ENCODE measurements around the gene CST9. TPM values are rescaled to one million over a fixed set of nuclear protein-coding genes. Genes with fewer than 3 reads are reported as not detected.

Gene CST9
- total and polyA plus RNA-seq, 2 of the 13 experiments (the other 11 are each of a cell fraction or from before 2014, with no cell fraction given) = 0.07 TPM; not detected in 1

GRCh38 chr20:23640018-23640601 is 34.4 kb upstream of the CST9 start (continued):
- TF ChIP-seq HNF4G (IDR thresholded peaks at IDR 0.05; ENCODE audit: borderline replicate concordance, low read depth, low read length) (0 out of 2 replicates have a peak, but pooled peaks have one; percentile 40), HNF4G (CRISPR knock-in tag; IDR thresholded peaks at IDR 0.05; ENCODE audit: borderline replicate concordance, low read depth) (0 out of 2 replicates have a peak, but pooled peaks have one; percentile 9), KDM5B (CRISPR knock-in tag; IDR thresholded peaks at IDR 0.05; ENCODE audit: borderline replicate concordance) (peak; percentile 14; the same call in 1 of the 2 replicates), DMAP1 (CRISPR knock-in tag; IDR thresholded peaks at IDR 0.05) (no peak), ZNF33B (CRISPR knock-in tag; IDR thresholded peaks at IDR 0.05) (no peak), NR2F1 (CRISPR knock-in tag; IDR thresholded peaks at IDR 0.05) (peak in 1 of 2 experiments; percentile 27; a peak in 1 of 4 replicates), TBX3 (IDR thresholded peaks at IDR 0.05; ENCODE audit: borderline replicate concordance) (no peak), SALL1 (CRISPR knock-in tag; IDR thresholded peaks at IDR 0.05) (peak; percentile 22; the same call in 1 of the 2 replicates), ZNF576 (CRISPR knock-in tag; IDR thresholded peaks at IDR 0.05) (no peak), MLLT10 (CRISPR knock-in tag; IDR thresholded peaks at IDR 0.05) (no peak), SMAD9 (CRISPR knock-in tag; IDR thresholded peaks at IDR 0.05) (no peak), FOSL1 (CRISPR knock-in tag; IDR thresholded peaks at IDR 0.05; ENCODE audit: borderline replicate concordance) (no peak), THRA (CRISPR knock-in tag; IDR thresholded peaks at IDR 0.05; ENCODE audit: borderline replicate concordance) (peak; percentile 46; the same call in 1 of the 2 replicates), ZNF7 (CRISPR knock-in tag; IDR thresholded peaks at IDR 0.05) (no peak), ATF7 (IDR thresholded peaks at IDR 0.05) (no peak), ATF7 (CRISPR knock-in tag; IDR thresholded peaks at IDR 0.05) (peak; percentile 20; the same call in 1 of the 2 replicates), ZNF710 (CRISPR knock-in tag; IDR thresholded peaks at IDR 0.05; ENCODE audit: borderline replicate concordance) (no peak), EEA1 (CRISPR knock-in tag; IDR thresholded peaks at IDR 0.05; ENCODE audit: borderline replicate concordance) (peak; percentile 77; the same call in 1 of the 2 replicates), ZNF761 (CRISPR knock-in tag; conservative IDR thresholded peaks at IDR 0.05) (no peak), BCL3 (CRISPR knock-in tag; IDR thresholded peaks at IDR 0.05) (no peak; the same call in 1 of the 2 replicates), ZNF644 (CRISPR knock-in tag; IDR thresholded peaks at IDR 0.05; ENCODE audit: low read depth) (peak; percentile 38; the same call in 1 of the 2 replicates), SP5 (CRISPR knock-in tag; IDR thresholded peaks at IDR 0.05; ENCODE audit: borderline replicate concordance, low read depth) (peak; percentile 51; the same call in 1 of the 2 replicates), IKZF5 (CRISPR knock-in tag; IDR thresholded peaks at IDR 0.05) (peak; percentile 55; the same call in 1 of the 2 replicates)

Data from HepG2 (cell line).